Fibroblast of skin of right quadriceps (primary cell): ENCODE measurements around the gene SENP5.
"Not testable (repeated sequence)": the region's sequence is repeated elsewhere in the genome, so short reads cannot be mapped to it uniquely, and the experiment has no call there.

Source experiments
- DNase-seq: peaks from one replicate; pipeline ENCODE4 v3.0.0-alpha.2; 2013

SENP5 gene

DNA sequence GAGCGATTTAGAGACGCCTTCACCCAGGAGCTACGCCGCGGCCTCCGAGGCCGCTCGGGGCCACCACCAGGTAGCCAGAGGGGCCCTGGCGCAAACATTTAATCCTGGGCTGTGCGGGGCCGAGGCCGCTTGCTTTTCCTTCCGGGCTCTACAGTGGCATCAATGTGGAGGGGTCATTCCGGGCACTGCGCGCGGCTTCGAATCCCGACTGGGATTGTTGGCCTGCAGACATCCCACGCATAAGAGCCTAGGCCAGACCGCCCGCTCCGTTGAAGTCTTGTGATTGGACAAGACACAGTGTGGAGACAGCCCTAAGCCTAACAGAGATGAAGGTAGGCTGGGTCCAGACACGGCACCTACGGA lies 75.2 kb downstream of the SENP5 start:
- DNase-seq, result peak; percentile 10

DNA sequence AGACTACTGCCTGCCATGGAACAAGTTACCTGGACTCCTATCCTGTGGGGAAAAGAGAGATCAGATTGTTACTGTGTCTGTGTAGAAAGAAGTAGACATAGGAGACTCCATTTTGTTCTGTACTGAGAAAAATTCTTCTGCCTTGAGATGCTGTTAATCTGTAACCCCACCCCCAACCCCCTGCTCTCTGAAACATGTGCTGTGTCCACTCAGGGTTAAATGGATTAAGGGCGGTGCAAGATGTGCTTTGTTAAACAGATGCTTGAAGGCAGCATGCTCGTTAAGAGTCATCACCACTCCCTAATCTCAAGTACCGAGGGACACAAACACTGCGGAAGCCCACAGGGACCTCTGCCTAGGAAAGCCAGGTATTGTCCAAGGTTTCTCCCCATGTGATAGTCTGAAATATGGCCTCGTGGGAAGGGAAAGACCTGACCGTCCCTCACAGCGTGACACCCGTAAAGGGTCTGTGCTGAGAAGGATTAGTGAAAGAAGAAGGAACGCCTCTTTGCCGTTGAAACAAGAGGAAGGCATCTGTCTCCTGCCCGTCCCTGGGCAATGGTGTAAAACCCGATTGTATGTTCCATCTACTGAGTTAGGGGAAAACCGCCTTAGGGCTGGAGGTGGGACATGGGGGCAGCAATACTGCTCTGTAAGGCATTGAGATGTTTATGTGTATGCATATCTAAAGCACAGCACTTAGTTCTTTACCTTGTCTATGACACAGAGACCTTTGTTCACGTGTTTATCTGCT lies 76.5 kb downstream of the SENP5 start:
- not testable (repeated sequence) for DNase-seq

DNA sequence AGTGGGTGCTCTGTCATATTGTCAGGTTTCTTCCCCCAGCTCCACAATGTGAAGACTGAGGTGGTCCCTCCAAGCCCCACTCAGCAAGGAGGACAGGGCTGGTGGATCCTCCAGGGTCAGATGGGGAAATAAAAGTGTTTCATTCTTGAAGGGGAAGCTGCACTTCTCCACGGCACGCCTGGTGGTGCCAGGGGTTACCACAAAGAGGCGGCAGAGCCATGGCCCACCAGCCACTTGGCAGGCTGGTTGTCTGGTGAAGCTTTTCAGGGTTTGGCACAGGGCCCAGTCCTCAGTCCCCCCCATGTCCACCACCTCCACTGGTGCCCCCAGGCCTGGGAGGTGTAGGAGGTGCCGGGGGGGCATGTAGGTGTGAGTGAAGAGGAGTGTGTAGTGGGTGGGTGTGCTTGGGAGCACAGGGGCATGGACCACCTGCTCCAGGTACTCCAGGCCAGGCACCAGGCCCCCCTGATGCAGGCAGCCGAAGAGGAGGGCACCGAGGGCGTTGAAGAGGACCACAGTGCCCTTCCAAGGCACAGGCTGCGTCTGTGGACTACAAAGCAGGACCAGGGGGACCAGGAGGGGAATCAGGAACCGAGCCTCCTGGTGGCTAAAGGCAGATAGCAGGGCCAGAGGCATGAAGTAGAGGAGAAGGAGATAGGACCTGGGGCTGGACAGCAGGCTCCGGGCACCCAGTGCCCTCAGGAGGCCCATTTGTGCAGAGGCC lies 79.6 kb downstream of the SENP5 start:
- no peak for DNase-seq

DNA sequence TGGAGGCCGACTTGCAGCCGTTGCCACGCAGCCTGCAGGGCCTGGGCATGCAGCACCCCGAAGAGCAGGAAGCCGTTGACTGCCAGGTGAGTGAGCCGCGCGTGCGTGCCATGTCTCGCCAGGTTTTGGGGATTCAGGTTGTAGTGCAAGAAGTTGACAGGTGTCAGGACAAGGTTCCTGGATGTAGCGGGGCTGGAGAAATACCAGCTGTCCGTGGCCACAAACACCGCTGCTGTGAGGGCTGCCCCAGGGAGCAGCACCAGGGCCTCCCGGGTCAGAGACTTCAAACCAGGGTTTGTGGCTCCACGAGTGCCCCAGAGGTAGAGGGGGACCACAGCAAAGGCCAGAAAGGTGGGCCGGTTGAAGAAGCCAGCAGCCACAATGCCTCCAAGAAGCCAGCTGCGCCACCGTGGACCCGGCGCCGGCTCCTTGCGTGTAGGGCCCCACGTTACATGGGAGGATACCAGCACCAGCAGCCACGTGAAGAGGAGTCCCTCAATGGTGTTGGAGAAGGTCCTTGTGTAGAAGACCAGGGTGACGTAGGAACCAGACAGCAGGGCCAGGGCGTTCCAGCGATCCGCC lies 80.2 kb downstream of the SENP5 start:
- DNase-seq, result no peak

DNA sequence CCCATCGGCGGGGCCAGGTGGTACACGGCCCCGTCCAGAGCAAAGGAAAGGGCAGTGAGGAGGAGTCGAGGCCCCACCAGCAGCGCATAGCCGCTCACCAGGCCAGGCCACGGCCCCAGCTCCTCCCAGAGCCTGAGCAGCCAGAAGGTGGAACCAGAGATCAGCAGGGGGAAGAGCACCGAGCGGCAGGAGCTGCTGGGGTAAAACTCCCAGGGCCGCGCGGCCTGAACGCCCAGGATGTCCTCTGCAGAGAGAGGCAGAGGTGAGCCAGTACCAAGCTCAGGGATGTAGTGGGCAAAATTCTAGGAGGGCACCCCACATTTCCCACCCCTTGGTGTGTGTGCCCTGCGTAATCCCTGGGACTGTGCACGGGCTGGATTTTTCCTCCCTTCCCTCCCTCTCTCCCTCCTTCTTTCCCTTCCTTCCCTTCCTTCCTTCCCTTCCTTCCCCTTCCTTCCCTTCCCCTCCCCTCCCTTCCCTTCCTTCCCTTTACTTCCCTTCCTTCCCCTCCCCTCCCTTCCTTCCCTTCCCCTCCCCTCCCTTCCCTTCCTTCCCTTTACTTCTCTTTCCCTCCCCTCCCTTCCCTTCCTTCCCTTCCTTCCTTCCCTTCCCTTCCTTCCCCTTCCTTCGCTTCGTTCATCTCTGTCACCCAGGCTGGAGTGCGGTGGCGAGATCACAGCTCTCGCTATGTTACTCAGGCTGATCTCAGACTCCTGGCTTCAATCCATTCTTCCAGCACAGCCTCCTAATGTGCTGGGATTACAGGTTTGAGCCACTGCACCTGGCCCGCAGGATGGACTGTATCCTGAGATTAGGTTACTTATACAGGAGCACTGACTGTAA lies 80.9 kb downstream of the SENP5 start:
- DNase-seq, result no peak

DNA sequence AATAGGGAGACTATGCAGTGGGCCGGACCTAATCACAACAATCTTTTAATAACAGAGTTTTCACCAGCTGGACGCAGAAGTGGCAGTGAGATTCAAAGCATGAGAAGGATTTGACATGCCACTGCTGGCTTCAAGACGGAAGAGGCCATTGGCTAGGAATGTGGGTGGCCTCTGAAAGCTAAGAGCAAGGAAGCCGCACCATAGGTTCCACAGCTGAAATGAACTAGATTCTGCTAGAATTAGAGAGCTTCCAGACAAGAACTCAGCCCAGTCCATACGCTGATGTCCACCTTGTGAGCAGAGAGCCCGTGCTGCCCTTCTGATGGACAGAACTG lies 81.5 kb downstream of the SENP5 start:
- DNase-seq, result no peak

DNA sequence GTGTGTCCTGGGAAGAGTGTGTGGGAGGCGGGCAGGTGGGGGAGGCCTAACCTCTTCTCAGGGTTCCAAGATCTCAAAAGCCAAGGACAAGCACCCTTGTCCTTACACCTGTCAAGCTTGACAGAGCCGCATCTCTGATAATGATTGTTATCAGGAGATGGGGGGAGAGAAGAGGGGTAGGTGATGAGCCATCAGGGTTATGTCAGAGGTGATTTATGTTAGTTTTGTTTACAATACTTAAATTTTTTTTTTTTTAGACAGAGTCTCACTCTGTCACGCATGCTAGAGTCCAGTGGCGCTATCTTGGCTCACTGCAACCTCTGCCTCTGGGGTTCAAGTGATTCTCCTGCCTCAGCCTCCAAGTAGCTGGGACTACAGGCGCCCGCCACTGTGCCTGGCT lies 82.0 kb downstream of the SENP5 start:
- no peak for DNase-seq

DNA sequence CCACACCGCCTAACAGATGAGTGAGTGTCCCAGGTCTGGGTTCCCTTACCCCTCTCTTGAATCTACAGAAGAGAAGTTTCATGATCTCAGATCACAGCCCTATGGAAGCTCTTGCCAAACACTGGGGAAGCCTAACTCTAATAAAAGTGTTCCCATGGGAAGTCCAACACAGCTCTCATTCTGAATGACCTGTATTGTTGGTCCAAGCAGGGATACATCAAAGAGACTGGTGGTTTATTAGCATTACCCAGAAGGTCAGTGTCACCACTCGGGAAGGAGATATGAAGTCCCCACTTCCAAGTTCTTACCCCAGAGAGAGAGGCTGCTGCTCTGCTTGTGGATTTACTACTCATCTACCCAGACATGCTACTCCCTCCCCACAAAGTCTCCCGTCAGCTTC lies 83.7 kb downstream of the SENP5 start:
- no peak for DNase-seq

DNA sequence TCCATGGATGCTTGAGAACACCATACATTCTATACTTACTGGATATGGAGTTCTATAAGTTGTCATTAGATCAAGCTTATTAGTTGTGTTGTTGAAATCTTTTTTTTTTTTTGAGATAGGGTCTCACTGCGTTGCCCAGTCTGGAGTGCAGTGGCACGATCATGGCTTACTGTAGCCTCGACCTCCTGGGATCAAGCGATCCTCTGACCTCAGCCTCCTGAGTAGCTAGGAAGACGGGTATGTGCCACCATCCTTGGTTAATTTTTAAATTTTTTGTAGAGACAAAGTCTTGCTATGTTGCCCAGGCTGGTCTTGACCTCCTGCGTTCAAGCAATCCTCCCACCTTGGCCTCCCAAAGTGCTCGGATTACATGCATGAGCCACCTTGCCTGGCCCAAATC lies 87.1 kb downstream of the SENP5 start:
- no peak for DNase-seq

DNA sequence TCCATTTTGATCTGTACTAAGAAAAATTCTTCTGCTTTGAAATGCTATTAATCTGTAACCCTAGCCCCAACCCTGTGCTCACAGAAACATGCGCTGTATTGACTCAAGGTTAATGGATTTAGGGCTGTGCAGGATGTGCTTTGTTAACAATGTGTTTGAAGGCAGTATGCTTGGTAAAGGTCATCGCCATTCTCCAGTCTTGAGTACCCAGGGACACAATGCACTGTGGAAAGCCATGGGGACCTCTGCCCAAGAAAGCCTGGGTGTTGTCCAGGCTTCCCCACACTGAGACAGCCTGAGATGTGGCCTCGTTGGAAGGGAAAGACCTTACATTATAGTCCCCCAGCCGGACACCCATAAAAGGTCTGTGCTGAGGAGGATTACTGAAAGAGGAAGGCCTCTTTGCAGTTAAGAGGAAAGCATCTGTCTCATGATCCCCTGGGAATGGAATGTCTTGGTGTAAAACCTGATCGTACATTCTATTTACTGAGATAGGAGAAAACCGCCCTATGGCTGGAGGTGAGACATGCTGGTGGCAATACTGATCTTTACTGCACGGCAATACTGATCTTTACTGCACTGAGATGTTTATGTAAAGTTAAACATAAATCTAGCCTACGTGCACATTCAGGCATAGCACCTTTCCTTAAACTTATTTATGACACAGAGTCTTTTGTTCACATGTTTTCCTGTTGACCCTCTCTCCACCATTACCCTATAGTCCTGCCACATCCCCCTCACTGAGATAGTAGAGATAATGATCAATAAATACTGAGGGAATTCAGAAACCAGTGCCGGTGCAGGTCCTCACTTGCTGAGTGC lies 94.6 kb downstream of the SENP5 start:
- DNase-seq, result no peak

DNA sequence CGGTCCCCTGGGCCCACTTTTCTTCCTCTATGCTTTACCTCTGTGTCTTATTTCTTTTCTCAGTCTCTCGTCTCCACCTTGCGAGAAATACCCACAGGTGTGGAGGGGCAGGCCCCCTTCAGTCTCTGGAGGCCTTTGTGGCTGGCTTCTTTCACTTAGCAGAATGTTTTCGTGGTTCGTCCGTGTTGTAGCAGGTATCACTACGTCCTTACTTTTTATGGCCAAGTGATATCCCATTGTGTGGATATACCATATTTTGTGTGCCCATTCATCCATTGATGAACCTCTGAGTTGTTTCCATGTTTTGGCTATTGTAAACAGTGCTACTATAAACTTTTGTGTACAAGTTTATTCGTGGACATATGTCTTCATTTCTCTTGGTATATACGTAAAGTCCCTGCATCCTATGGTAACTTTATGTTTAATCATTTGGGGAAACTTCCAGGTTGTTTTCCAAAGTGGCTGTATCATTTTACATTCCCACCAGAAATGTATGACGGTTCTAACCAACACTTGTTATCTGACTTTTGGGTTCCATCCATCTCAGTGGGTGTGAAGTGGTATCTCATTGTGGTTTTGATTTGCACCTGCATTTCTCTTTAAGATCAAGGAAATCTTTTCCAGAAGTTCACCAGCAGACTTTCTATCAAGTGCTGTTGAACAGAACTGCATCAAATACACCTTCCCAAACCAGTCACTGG lies 95.4 kb downstream of the SENP5 start:
- no peak for DNase-seq

DNA sequence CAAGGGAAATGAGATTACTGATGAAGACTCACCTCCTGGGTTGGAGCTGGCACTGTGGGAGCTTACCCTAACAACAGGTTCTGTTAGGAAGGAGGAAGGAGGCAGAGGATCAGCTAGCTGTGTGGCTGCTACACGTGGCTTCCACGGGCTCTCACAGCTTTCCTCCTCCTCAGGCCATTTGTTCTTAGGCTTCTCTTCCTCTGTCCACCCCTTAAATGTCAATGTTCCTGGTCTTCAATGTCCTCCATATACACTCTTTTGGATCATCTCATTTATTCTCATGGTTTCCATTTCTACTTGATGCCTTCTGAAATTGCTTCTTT lies 95.9 kb downstream of the SENP5 start:
- no peak for DNase-seq

DNA sequence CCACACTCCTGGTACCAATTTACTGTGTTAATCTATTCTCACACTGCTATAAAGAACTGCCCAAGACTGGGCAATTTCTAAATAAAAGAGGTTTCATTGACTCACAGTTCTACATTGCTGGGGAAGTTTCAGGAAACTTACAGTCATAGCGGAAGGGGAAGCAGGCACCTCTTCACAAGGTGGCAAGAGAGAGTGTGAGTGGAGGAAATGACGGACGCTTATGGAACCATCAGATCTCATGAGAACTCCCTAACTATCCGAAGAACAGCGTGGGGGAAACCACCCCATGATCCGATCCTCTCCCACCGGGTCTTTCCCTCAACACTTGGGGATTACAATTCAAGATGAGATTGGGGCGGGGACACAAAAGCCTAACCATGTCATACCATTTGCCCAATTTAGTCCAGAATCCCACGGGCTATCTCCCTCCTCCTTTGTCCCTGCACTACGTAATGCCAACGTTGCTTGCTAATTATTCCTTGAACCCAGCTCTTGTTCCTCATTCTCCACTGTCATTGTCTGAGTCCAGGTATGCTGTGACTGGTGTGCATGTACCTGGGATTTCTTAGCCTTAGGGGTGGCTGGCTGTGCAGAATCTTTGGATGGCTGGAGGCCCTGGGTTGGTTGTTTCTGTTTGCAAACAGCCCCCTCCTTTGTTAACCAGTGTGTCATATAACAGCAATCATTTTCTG lies 97.5 kb downstream of the SENP5 start:
- DNase-seq, result no peak

DNA sequence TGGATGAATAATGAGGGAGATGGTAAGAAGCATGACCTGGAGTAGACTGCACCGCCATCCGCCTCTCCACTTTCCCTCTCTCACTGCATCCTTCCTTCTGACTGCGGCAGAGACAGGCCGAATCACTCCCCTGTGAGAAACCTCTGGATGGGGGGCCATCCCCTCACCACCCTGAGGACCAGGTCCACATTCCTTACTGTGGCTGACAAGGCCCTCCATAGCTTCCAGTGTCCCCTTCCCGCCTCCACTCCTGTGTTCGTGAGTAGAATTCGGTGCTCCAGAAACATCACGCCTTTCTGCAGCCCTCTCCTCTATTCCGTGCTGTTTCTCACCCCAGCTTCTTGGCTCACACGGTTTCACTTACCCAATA lies 98.1 kb downstream of the SENP5 start:
- no peak for DNase-seq

DNA sequence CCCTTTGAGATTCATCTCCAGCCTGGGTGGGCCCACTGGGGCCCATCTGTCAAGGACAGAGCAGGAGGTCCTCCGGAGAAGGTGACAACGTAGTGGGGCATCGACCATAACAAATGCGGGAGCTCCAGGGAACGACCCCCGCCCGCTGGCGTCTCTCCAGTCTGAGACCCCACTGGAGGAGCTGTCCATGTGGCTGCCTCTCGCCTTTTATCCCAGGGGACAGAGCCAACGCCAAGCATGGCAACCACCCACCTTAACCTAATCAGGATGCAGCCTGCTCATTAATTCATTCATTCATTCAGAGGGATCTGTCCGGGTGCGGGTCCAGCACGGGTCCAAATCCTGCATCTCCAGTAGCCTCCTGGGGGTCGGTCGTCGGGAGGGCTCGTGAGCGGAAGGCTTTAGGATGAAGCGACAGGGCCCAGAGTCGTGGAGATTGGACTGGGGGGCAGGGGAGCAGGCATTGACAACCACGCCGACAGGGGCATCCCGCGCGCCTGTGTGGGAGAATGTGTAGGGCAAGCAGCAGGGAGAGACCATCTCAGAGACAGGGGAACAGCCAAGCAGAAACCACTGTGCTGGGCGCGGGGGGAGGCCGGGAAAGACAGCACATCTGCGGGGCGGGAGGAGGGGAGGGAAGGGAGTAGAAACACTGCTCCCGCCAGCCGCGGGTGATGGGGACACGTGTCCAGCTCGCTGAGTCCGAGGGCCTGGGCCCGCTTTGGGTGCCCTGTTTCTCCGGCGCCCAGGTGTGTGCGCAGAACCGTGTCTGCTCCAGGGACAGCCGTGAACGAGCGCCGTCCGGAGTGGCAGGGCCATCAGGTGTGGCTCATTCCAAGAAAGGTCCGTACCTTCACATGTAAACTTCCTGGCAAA lies 99.0 kb downstream of the SENP5 start:
- peak; percentile 34 for DNase-seq

DNA sequence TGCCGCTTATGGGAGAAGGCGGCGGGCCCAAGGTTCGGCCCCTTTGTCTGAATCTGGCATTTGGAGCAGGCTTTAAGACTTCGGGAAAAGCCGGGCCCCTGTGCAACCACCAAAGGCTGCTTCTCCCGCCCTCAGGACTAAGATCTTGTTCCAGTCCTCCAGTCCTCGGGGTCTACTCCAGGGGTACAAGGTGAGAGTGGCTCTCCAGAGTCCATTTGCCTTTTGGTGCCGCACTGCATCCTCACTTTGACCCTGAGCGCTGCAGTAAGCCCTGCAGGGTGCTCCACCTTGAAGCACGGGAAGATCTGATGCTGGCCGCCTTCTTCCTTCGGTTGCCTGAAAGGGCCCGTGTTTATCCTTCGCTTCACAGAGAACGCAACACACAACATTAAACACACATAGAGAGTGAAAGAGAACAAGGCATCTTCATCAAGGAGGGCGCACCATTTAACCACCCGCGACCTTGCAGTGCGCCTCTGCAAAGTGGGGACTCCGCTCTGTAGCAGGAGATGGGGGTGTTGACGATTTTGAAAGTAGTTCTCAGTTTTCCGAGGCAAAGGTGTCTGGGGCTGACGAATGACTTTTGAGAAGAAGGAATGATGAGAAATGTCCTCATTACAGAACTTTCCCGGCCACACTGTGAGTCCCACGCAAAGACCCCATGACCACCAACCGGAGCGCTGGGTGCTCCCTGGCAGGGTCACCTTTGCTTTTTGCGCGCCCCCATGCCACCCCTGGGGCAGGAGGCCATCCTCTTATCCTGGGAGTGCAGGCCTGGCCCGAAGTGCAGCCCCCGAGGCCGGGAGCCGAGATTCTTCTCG lies 99.9 kb downstream of the SENP5 start:
- no peak for DNase-seq

DNA sequence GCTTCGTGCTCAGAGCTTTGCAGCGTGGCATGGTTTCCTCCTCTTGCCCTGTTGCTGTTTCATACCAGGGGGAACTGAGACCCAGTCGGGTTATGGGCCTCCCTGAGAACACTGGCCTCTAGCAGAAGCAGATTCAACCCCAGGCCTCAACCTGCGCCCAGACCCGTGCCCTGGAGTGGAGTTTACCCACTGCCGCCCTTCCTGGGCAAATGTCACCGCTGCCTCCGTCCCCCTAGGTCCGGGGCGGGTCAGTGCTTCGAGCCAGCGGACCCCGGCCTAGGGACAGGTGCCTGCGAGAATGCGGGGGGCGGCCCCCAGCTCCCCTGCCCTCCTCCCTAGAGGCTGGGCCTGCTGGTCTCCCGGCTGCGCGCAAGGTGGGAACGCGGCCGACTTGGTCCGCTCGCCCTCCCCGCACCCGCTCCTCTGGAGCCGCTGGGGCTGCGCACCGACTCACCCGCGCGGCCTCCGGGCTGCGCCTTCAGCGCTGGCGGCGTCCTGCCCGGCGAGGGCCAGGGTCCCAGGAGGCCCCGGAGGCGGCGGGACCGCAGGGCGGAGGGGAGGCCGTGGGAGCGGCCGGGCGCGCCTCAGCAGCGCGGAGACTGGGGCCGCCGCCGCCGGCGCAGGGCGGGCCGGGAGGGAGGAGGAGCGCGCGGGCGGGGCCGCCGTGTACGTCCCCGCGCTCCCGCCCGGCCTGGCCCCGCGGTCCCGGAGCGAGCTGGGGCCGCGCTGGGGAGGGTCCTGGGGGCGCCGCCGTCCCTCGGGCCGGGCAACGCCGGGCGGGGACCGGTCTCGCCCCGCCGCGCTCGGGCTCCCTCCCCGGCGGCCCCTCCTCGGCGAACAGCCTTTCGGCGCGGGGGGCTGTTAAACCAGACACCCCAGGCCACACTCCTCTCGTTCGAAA lies 100.8 kb downstream of the SENP5 start, which contains the start of gene PIGZ:
Gene PIGZ (minus strand): TSS at position 601 of the 901 bp plus-strand sequence. CDS start 16,802 bp downstream, outside the sequence.
- no peak for DNase-seq

DNA sequence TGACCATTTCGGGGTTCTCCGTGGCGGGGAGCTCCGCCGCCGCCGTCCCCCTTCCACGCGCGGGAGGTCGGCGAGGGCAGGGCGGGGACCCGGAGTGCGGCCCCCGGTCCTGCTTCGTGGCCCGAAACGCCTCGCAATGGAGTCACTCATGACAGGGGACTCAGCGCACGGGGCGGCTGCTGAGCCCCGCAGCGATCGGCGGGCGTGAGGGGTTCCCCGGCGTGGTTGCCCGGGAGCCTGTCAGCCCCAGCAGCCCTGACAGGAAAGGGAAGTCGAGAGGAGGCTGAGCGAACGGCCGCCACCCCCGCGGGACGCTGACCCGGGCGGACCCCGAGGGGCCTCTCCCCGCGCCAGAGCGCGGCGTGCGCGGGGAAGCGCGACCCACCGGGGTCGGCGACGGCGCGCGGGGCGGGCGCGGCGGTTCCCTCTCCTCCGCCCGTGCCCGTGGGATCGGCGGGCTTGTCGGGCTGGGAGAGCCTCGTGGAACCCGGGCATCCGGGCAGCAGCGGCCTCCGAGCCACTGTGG lies 101.5 kb downstream of the SENP5 start:
- no peak for DNase-seq
